ENCODE measurements around the gene FAP.

FAP gene

GRCh38 chr2:162198239-162198638 lies 45.0 kb downstream of the FAP start:
- no peak for DNase-seq (ENCODE audit: extremely low read depth, low read depth)
- TF ChIP-seq CTCF (IDR thresholded peaks at IDR 0.05; ENCODE audit: low read depth, low read length, missing control alignments): no peak
- no peak overlapping the region for H3K4me3 ChIP-seq (replicated peaks; ENCODE audit: low read depth, low read length)

GRCh38 chr2:162197069-162197825 lies 46.0 kb downstream of the FAP start:
- H3K4me3 ChIP-seq (replicated peaks; ENCODE audit: low read depth, low read length): no peak overlapping the region
- no peak for DNase-seq (ENCODE audit: extremely low read depth, low read depth)
- TF ChIP-seq CTCF (IDR thresholded peaks at IDR 0.05; ENCODE audit: low read depth, low read length, missing control alignments): no peak

GRCh38 chr2:162196638-162197037 lies 46.6 kb downstream of the FAP start:
- no peak overlapping the region for H3K4me3 ChIP-seq (replicated peaks; ENCODE audit: low read depth, low read length)
- DNase-seq (ENCODE audit: extremely low read depth, low read depth): no peak
- no peak for TF ChIP-seq CTCF (IDR thresholded peaks at IDR 0.05; ENCODE audit: low read depth, low read length, missing control alignments)

GRCh38 chr2:162188451-162188850 lies 54.8 kb downstream of the FAP start:
- no peak for DNase-seq (ENCODE audit: extremely low read depth, low read depth)
- no peak overlapping the region for H3K4me3 ChIP-seq (replicated peaks; ENCODE audit: low read depth, low read length)
- no peak for TF ChIP-seq CTCF (IDR thresholded peaks at IDR 0.05; ENCODE audit: low read depth, low read length, missing control alignments)

GRCh38 chr2:162185541-162186232 lies 57.6 kb downstream of the FAP start:
- no peak for TF ChIP-seq CTCF (IDR thresholded peaks at IDR 0.05; ENCODE audit: low read depth, low read length, missing control alignments)
- no peak for DNase-seq (ENCODE audit: extremely low read depth, low read depth)
- H3K4me3 ChIP-seq (replicated peaks; ENCODE audit: low read depth, low read length): no peak overlapping the region

- no peak for DNase-seq (ENCODE audit: extremely low read depth, low read depth)
- no peak for TF ChIP-seq CTCF (IDR thresholded peaks at IDR 0.05; ENCODE audit: low read depth, low read length, missing control alignments)
- H3K4me3 ChIP-seq (replicated peaks; ENCODE audit: low read depth, low read length): no peak overlapping the region
These were observed 58.3 kb downstream of the FAP start for GRCh38 chr2:162184821-162185450.

Data from HFF-Myc (cell line).